ENCODE measurements around the gene INPP4B. TPM values are rescaled to one million over a fixed set of nuclear protein-coding genes. Genes with fewer than 3 reads are reported as not detected.

Gene INPP4B
- total and polyA plus RNA-seq, 2 experiments from 2014 or later = 20.3 to 27.5 TPM

- WGBS, 2 experiments (ENCODE audit: low coverage in 1 of 2, low lambda C conversion rate in 2 of 2, missing lambda C conversion rate in 2 of 2) = 61 to 66% methylated on average over 9 of the region's 9 CpGs
Observed at GRCh38 chr4:142121448-142122350, 724.4 kb downstream of the INPP4B start.

GRCh38 chr4:142120921-142121320 is 725.2 kb downstream of the INPP4B start:
- in situ Hi-C loops (cut with MboI) = no loop called here

More at GRCh38 chr4:142121448-142122350, 724.4 kb downstream of the INPP4B start:
- in situ Hi-C loops (cut with MboI) = no loop called here
- peak overlapping the region; percentile 12; the same call in 1 of the 2 replicates for H2AFZ ChIP-seq
- DNase-seq = peak; percentile 11
- no peak overlapping the region for H3K4me3 ChIP-seq
- no peaks in the 10 kb centered on the region for H3F3A ChIP-seq (ENCODE audit: insufficient read depth)
- peaks cover 13% of the 10 kb centered on the region; the same call in 1 of the 2 replicates for H3K4me1 ChIP-seq (ENCODE audit: insufficient read depth)
- no peak overlapping the region for H3K4me2 ChIP-seq (ENCODE audit: unreplicated experiment)
- TF ChIP-seq EZH2phosphoT487 (IDR thresholded peaks at IDR 0.05; ENCODE audit: insufficient read depth, low read depth) = no peak
- TF ChIP-seq EZH2 (IDR thresholded peaks at IDR 0.05; ENCODE audit: insufficient read depth, poor library complexity, severe bottlenecking) = no peak
- H3K9me3 ChIP-seq (ENCODE audit: low read depth) = no peaks in the 10 kb centered on the region
- no peak overlapping the region for H3K9ac ChIP-seq
- H3K9me2 ChIP-seq (ENCODE audit: insufficient read depth) = no peaks in the 10 kb centered on the region
- no peak overlapping the region for H3K27ac ChIP-seq
- H3K36me3 ChIP-seq (ENCODE audit: low read depth) = no peaks in the 10 kb centered on the region; the same call in 1 of the 2 replicates
- no peaks in the 10 kb centered on the region for H4K20me1 ChIP-seq (ENCODE audit: insufficient read depth)
- no peaks in the 10 kb centered on the region for H3K27me3 ChIP-seq (replicated peaks; ENCODE audit: insufficient read depth)
- H3K79me2 ChIP-seq (ENCODE audit: insufficient read depth) = no peaks in the 10 kb centered on the region

GRCh38 chr4:142112451-142112850 is 733.6 kb downstream of the INPP4B start:
- H3K9me3 ChIP-seq (ENCODE audit: low read depth) = no peaks in the 10 kb centered on the region
- TF ChIP-seq EZH2 (IDR thresholded peaks at IDR 0.05; ENCODE audit: insufficient read depth, poor library complexity, severe bottlenecking) = no peak
- TF ChIP-seq EZH2phosphoT487 (IDR thresholded peaks at IDR 0.05; ENCODE audit: insufficient read depth, low read depth) = no peak
- H3K27ac ChIP-seq = no peak overlapping the region
- H3K9me2 ChIP-seq (ENCODE audit: insufficient read depth) = no peaks in the 10 kb centered on the region
- H3K36me3 ChIP-seq (ENCODE audit: low read depth) = peaks cover 8% of the 10 kb centered on the region
- H4K20me1 ChIP-seq (ENCODE audit: insufficient read depth) = no peaks in the 10 kb centered on the region
- in situ Hi-C loops (cut with MboI) = no loop called here
- no peaks in the 10 kb centered on the region for H3K79me2 ChIP-seq (ENCODE audit: insufficient read depth)
- H3K4me2 ChIP-seq (ENCODE audit: unreplicated experiment) = no peak overlapping the region
- DNase-seq = peak; percentile 42
- H3K27me3 ChIP-seq (replicated peaks; ENCODE audit: insufficient read depth) = no peaks in the 10 kb centered on the region
- H3K4me1 ChIP-seq (ENCODE audit: insufficient read depth) = no peaks in the 10 kb centered on the region
- no peak overlapping the region for H2AFZ ChIP-seq
- H3K4me3 ChIP-seq = no peak overlapping the region
- H3F3A ChIP-seq (ENCODE audit: insufficient read depth) = no peaks in the 10 kb centered on the region
- H3K9ac ChIP-seq = no peak overlapping the region
- 90 to 91% methylated on average over 2 of the region's 2 CpGs for WGBS, 2 experiments (ENCODE audit: low coverage in 1 of 2, low lambda C conversion rate in 2 of 2, missing lambda C conversion rate in 2 of 2)

More at GRCh38 chr4:142120921-142121320, 725.2 kb downstream of the INPP4B start:
- no peak overlapping the region for H3K4me3 ChIP-seq
- H3K9ac ChIP-seq = no peak overlapping the region
- no peaks in the 10 kb centered on the region for H3K79me2 ChIP-seq (ENCODE audit: insufficient read depth)
- H3K4me2 ChIP-seq (ENCODE audit: unreplicated experiment) = no peak overlapping the region
- H3K9me2 ChIP-seq (ENCODE audit: insufficient read depth) = no peaks in the 10 kb centered on the region
- H3K27me3 ChIP-seq (replicated peaks; ENCODE audit: insufficient read depth) = no peaks in the 10 kb centered on the region
- no peaks in the 10 kb centered on the region for H4K20me1 ChIP-seq (ENCODE audit: insufficient read depth)
- H3K9me3 ChIP-seq (ENCODE audit: low read depth) = no peaks in the 10 kb centered on the region
- no peak overlapping the region for H2AFZ ChIP-seq
- no peaks in the 10 kb centered on the region; the same call in 1 of the 2 replicates for H3K36me3 ChIP-seq (ENCODE audit: low read depth)
- peaks cover 8% of the 10 kb centered on the region; the same call in 1 of the 2 replicates for H3K4me1 ChIP-seq (ENCODE audit: insufficient read depth)
- no peak overlapping the region for H3K27ac ChIP-seq
- no peak for TF ChIP-seq EZH2 (IDR thresholded peaks at IDR 0.05; ENCODE audit: insufficient read depth, poor library complexity, severe bottlenecking)
- TF ChIP-seq EZH2phosphoT487 (IDR thresholded peaks at IDR 0.05; ENCODE audit: insufficient read depth, low read depth) = no peak
- no peak for DNase-seq
- no peaks in the 10 kb centered on the region for H3F3A ChIP-seq (ENCODE audit: insufficient read depth)
- WGBS, 2 experiments (ENCODE audit: low coverage in 1 of 2, low lambda C conversion rate in 2 of 2, missing lambda C conversion rate in 2 of 2) = 100% methylated on average over 1 of the region's 1 CpG

GRCh38 chr4:142110136-142110535 is 736.0 kb downstream of the INPP4B start:
- Histone ChIP-seq H3F3A (ENCODE audit: insufficient read depth) (no peaks in the 10 kb centered on the region), H3K27me3 (replicated peaks; ENCODE audit: insufficient read depth) (no peaks in the 10 kb centered on the region), H3K79me2 (ENCODE audit: insufficient read depth) (no peaks in the 10 kb centered on the region), H2AFZ (no peak overlapping the region), H3K27ac (no peak overlapping the region), H3K36me3 (ENCODE audit: low read depth) (peaks cover 13% of the 10 kb centered on the region), H3K4me3 (no peak overlapping the region), H4K20me1 (ENCODE audit: insufficient read depth) (no peaks in the 10 kb centered on the region), H3K4me2 (ENCODE audit: unreplicated experiment) (no peak overlapping the region), H3K4me1 (ENCODE audit: insufficient read depth) (no peaks in the 10 kb centered on the region), H3K9me2 (ENCODE audit: insufficient read depth) (no peaks in the 10 kb centered on the region), H3K9ac (no peak overlapping the region), H3K9me3 (ENCODE audit: low read depth) (no peaks in the 10 kb centered on the region)
- TF ChIP-seq EZH2phosphoT487 (IDR thresholded peaks at IDR 0.05; ENCODE audit: insufficient read depth, low read depth) = no peak
- TF ChIP-seq EZH2 (IDR thresholded peaks at IDR 0.05; ENCODE audit: insufficient read depth, poor library complexity, severe bottlenecking) = no peak
- in situ Hi-C loops (cut with MboI) = no loop called here
- DNase-seq = no peak

All from GM23248 (cell line).